Activated CD4-positive, alpha-beta T cell treated with anti-CD3 and anti-CD28 coated beads, Interleukin-2, amount 10 ng/mL, durations not matched to agents 7 days and 5 days (primary cell): ENCODE measurements around the gene ZNF784. TPM values are rescaled to one million over a fixed set of nuclear protein-coding genes. Genes with fewer than 3 reads are reported as not detected.

Experiments used
- CTCF ChIA-PET: fragments of 350-600 bp; sonication (Branson Sonifier 250); formaldehyde crosslinking; loops from one replicate; lab custom pipeline; 2021; ENCODE audit warnings: antibody characterized with exemption; lab: Charles Lee
- POLR2A ChIA-PET: fragments of 350-600 bp; sonication (Branson Sonifier 250); formaldehyde crosslinking; loops from one replicate; lab custom pipeline; 2021; ENCODE audit warnings: antibody characterized with exemption; lab: Charles Lee
- DNase-seq: peaks from one replicate; pipeline ENCODE4 v3.0.0-alpha.2; 2020
- H3K27ac Mint-ChIP-seq: one replicate; pipeline ENCODE4 v1.8.0; 2021; ENCODE audit warnings: mild to moderate bottlenecking, moderate library complexity, mixed read lengths
- H3K27me3 Mint-ChIP-seq: one replicate; pipeline ENCODE4 v1.8.0; 2021; ENCODE audit warnings: mixed read lengths
- H3K36me3 Mint-ChIP-seq: one replicate; pipeline ENCODE4 v1.8.0; 2021; ENCODE audit warnings: low read depth, mixed read lengths
- H3K4me1 Mint-ChIP-seq: one replicate; pipeline ENCODE4 v1.8.0; 2021; ENCODE audit warnings: mixed read lengths
- H3K4me3 Mint-ChIP-seq: one replicate; pipeline ENCODE4 v1.8.0; 2021; ENCODE audit warnings: mild to moderate bottlenecking, moderate library complexity, mixed read lengths
- H3K9me3 Mint-ChIP-seq: one replicate; pipeline ENCODE4 v1.8.0; 2021; ENCODE audit warnings: mixed read lengths
- total RNA-seq, 2 experiments: library from RNA; stranded (reverse); gene quantifications; one replicate each; pipeline ENCODE4 v1.2.3, GENCODE V29; 2021

Gene ZNF784, protein sequence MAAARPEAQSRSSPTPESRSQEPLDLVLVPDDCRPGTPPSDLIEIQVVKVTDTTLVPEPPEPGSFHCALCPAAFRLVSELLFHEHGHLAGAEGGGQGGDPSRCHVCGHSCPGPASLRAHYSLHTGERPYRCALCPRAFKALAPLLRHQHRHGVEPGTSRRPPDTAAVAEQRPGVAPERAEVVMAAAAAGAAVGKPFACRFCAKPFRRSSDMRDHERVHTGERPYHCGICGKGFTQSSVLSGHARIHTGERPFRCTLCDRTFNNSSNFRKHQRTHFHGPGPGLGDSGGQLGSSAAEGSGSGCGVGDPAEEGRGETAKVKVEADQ
- total RNA-seq, result 1 to 10 TPM; 4.3 to 5.8 TPM

DNA sequence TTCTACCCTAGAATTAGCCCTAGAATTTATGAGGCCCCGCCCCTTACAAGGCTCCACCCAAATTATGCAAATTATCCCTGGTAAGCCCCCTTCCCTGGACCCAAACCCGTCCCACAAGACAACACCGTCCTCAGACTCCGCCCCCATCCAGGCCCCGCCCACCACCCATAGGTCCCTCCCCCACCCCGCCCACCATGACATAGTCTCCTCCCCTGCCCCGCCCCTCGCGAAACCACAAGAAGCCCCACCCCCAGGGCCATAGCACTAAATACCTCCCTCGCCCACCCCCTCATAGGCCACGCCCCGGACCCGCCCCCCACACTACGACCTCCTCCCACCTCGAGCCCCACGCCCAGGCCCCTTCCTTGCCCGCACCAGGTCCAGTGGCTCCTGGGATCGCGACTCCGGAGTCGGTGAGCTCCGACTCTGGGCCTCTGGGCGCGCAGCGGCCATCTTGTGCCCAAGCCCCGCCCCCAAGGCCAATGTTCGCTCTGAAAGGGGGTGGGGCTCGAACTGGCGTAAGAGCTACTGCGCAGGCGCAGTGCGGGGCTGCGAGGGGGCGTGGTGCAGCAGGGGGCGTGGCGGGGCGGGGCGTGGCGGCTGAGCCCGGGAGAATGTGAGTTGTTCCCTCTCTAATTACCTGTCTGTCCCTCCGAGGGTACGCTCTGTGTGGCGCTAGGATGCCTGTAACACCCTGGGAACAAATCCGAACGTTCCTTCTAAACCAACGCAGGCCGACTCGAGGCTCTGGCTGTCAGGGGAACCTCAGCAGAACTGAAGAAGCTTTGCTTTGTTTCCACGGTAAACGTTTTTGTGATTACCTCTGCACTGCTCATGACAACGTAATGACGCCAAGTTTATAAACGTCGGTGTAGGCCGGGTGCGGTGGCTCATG is at the start of gene ZNF784:
Gene ZNF784 (minus strand): TSS at position 458 of the 895 bp plus-strand sequence. CDS start 5 bp downstream, at position 453.
- peaks cover 3% of the 10 kb centered on the region for H3K9me3 Mint-ChIP-seq
- peak within 1 kb of the TSS; percentile 91 for H3K4me3 Mint-ChIP-seq
- peaks cover 55% of the 10 kb centered on the region for H3K4me1 Mint-ChIP-seq
- DNase-seq, result peak; percentile 92
- ChIA-PET POLR2A (interaction anchor here (0.5 kb wide), 1 partner anchor 16 kb away, joined by 3 read pairs; no protein-coding TSS in a partner anchor), CTCF (interaction anchor here (0.9 to 4.7 kb wide), 9 partner anchors 9 to 322 kb away, joined by 3 to 19 read pairs (median 5); partner anchors contain the start of gene ZNF581)
- H3K27me3 Mint-ChIP-seq, result peaks cover 12% of the 10 kb centered on the region
- peaks cover 8% of the 10 kb centered on the region for H3K36me3 Mint-ChIP-seq
- peak within 1 kb of the TSS; percentile 99 for H3K27ac Mint-ChIP-seq

DNA sequence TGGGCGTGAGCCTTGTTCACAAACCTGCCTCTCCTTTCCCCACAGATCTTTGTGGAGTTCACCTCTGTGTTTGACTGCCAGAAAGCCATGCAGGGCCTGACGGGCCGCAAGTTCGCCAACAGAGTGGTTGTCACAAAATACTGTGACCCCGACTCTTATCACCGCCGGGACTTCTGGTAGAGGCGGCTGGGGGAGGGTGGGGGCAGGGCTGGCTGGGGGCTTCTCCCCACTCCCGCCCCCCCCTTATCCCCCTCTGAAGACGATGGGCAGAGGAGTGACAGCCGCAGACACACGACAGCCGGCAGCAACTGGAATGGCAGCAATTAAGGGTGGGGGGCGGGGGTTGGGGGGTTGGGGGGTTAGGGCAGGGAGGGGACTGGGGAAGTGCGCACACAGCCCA is 49.5 kb upstream of the ZNF784 start:
- CTCF ChIA-PET, result interaction anchor here (0.6 kb wide), 1 partner anchor 21 kb away, joined by 3 read pairs; no protein-coding TSS in a partner anchor
- Mint-ChIP-seq H3K27me3 (no peaks in the 10 kb centered on the region), H3K9me3 (no peaks in the 10 kb centered on the region), H3K4me1 (peaks cover 47% of the 10 kb centered on the region), H3K4me3 (no peak overlapping the region), H3K36me3 (peaks cover 48% of the 10 kb centered on the region), H3K27ac (peak overlapping the region; percentile 23)
- no peak for DNase-seq
- POLR2A ChIA-PET, result no interaction called here

DNA sequence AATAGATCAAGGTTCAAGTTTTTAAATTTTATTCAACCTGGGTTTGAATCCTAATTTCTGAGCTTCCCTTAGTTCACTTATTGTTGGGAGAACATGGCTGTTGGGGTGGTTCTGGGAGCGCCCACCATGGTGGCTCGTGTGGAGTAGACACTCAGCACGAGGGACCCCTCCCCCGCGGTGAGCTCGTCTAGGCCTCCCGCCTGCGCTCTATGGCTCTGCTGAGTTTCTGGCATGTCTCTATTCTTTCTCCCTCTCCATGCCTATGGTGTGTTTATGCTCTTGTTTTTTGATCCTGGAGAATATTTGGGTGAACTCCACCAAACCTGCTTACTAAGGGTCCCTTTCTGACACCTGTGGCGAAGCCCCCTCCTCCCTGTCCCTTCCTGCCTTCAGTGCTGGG is 49.1 kb upstream of the ZNF784 start:
- CTCF ChIA-PET, result interaction anchor here (0.6 to 1.5 kb wide), 2 partner anchors 19 to 21 kb away, joined by 3 to 4 read pairs; no protein-coding TSS in a partner anchor
- Mint-ChIP-seq H3K27me3 (no peaks in the 10 kb centered on the region), H3K4me3 (no peak overlapping the region), H3K36me3 (peaks cover 46% of the 10 kb centered on the region), H3K27ac (peak overlapping the region; percentile 23), H3K9me3 (no peaks in the 10 kb centered on the region), H3K4me1 (peaks cover 44% of the 10 kb centered on the region)
- POLR2A ChIA-PET, result no interaction called here
- no peak for DNase-seq

DNA sequence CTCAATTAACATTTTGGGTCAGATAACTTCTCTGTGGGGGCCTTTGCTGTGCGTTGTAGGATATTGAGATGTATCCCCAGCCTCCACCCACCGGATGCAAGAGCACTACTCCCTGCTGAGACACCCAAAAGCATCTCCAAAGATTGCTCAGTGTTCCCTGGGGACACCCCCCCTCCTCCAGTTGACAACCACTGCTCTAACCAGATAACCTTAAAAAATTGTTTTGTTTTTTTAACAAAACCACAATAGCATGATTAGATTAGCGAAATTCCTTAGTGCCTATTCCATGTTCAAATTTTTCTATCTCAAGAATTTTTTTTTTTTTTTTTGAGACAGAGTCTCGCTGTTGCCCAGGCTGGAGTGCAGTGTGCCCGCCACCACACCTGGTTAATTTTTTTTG is 48.1 kb upstream of the ZNF784 start:
- DNase-seq, result no peak
- Mint-ChIP-seq H3K27ac (no peak overlapping the region), H3K4me1 (peaks cover 36% of the 10 kb centered on the region), H3K9me3 (no peaks in the 10 kb centered on the region), H3K4me3 (no peak overlapping the region), H3K36me3 (peaks cover 41% of the 10 kb centered on the region), H3K27me3 (no peaks in the 10 kb centered on the region)
- CTCF ChIA-PET, result interaction anchor here (1.3 to 1.5 kb wide), 2 partner anchors 14 to 18 kb away, joined by 4 read pairs; no protein-coding TSS in a partner anchor
- POLR2A ChIA-PET, result interaction anchor here (0.7 kb wide), 1 partner anchor 18 kb away, joined by 3 read pairs; the partner anchor contains the start of gene U2AF2

DNA sequence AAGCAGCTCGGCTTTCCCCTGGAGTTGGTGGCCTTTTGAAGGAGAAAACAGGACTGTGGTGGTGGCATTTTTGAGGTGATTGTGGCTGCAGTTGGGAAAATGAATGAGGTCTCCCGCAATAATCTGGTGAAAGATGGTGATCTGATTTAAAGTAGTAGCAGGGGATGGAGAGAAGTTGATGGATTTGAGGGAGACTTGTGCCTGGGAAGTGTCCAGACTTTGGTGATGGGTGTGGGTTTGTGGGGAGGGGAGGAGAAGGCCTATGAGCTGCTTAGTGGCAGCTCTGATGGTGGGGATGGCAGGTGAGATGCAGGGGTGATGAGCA is 46.6 kb upstream of the ZNF784 start:
- H3K27me3 Mint-ChIP-seq, result no peaks in the 10 kb centered on the region
- no peak overlapping the region for H3K27ac Mint-ChIP-seq
- H3K36me3 Mint-ChIP-seq, result peaks cover 40% of the 10 kb centered on the region
- peaks cover 22% of the 10 kb centered on the region for H3K4me1 Mint-ChIP-seq
- H3K9me3 Mint-ChIP-seq, result no peaks in the 10 kb centered on the region
- DNase-seq, result no peak
- no peak overlapping the region for H3K4me3 Mint-ChIP-seq
- ChIA-PET POLR2A (no interaction called here), CTCF (interaction anchor here (0.5 to 1.3 kb wide), 6 partner anchors 11 to 669 kb away, joined by 3 to 6 read pairs (median 4); partner anchors contain the start of gene U2AF2)

DNA sequence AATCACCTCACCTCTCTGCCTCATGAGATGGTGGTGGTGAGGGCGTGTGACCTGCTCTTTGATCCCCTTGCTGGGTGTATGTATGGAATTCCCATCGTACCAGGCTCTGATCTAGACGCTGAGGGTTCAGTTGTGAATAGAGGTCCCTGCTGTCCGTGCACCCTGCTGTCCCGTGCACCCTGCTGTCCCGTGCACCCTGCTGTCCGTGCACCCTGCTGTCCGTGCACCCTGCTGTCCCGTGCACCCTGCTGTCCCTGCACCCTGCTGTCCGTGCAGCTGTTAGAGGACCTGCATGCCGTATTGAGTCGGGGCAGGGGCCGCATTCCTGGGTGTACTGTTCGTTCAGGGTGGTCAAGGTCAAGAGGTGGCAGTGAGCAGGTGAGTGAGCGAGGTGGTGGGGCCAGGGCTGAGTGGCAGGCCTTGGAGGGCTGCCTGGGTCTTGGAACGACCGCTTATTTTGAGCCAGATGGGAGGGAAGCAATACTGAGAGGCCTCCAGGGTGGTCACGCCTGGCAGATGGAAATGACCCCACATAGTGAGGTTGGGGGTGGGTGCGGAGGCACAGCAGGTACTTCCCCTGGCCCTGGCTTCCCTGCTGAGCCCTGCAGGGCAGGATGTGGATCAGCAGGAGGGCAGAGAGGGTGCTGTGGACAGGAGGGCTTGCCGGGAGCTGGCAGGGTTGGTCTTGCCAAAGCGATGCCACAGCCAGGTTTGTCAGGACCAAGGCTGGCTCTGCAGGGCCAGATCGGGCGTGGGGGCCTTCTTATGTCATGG is 46.1 kb upstream of the ZNF784 start:
- H3K4me1 Mint-ChIP-seq, result peaks cover 19% of the 10 kb centered on the region
- no peak overlapping the region for H3K27ac Mint-ChIP-seq
- ChIA-PET POLR2A (no interaction called here), CTCF (interaction anchor here (1.0 to 1.2 kb wide), 2 partner anchors 12 to 13 kb away, joined by 3 to 4 read pairs; no protein-coding TSS in a partner anchor)
- no peaks in the 10 kb centered on the region for H3K27me3 Mint-ChIP-seq
- no peak for DNase-seq
- H3K4me3 Mint-ChIP-seq, result no peak overlapping the region
- H3K36me3 Mint-ChIP-seq, result peaks cover 43% of the 10 kb centered on the region
- H3K9me3 Mint-ChIP-seq, result no peaks in the 10 kb centered on the region

DNA sequence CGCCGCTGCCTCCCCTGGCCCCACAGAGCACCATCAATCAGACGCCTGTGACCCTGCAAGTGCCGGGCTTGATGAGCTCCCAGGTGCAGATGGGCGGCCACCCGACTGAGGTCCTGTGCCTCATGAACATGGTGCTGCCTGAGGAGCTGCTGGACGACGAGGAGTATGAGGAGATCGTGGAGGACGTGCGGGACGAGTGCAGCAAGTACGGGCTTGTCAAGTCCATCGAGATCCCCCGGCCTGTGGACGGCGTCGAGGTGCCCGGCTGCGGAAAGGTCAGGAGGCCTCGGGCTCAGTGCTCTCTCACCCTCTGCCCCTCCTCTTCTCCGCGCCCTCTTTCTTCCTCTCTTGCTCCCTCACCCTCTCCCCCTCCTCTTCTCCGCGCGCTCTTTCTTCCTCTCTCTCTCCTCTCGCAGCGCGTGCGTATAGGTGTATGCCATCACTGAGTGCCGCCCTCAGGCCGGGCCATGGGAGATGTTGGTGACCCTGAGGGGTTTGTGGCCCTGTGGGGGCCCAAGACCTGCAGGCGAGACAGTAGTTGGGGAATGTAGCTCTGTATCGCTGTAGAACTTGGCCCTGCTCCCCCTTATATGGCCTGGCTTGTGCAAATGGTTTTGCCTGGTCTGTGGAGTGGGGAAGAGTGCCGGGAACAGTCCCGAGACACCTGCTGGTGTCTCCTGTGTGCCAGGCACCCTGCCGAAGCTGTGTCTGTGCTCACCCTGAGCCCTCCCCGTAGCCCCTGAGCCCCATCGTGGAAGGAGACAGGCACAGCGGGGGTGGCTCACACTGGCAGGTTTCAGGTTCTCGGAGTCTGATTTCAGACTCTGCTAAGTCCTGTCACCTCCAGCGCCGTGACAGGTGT is 45.3 kb upstream of the ZNF784 start:
- ChIA-PET CTCF (interaction anchor here (0.5 to 1.0 kb wide), 2 partner anchors 13 to 16 kb away, joined by 3 to 5 read pairs; no protein-coding TSS in a partner anchor), POLR2A (no interaction called here)
- H3K4me3 Mint-ChIP-seq, result no peak overlapping the region
- no peak for DNase-seq
- peaks cover 46% of the 10 kb centered on the region for H3K36me3 Mint-ChIP-seq
- H3K9me3 Mint-ChIP-seq, result no peaks in the 10 kb centered on the region
- H3K27ac Mint-ChIP-seq, result peak overlapping the region; percentile 36
- H3K4me1 Mint-ChIP-seq, result peaks cover 18% of the 10 kb centered on the region
- H3K27me3 Mint-ChIP-seq, result no peaks in the 10 kb centered on the region

DNA sequence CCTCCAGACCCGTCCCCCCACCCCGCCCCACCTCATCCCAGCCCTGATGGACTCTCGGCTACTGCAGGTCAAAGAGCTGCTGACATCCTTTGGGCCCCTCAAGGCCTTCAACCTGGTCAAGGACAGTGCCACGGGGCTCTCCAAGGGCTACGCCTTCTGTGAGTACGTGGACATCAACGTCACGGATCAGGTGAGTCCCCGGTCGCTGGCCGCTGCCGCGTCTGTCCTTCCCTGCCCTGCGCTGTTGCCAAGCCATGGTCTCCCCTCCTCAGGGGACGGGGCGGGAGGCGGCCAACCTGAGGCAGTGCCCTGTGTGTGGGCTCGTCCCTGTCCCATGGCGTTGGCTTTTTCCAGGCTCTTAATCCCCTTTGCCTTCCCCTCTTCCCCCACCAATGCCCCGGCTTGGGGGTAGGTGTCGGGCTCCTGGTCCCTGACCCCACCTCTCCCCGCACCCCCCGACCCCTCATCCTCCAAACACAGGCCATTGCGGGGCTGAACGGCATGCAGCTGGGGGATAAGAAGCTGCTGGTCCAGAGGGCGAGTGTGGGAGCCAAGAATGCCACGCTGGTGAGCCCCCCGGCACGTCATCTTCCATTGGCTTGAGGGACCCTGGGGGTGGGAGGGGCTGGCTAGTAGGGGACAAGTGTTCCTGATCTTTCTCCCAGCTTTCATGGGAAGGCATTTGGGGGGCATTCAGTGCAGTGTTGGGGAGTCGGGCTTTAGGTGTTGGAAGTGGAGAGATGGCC is 44.4 kb upstream of the ZNF784 start:
- ChIA-PET POLR2A (no interaction called here), CTCF (interaction anchor here (0.5 to 1.0 kb wide), 4 partner anchors 12 to 142 kb away, joined by 3 to 5 read pairs (median 4); no protein-coding TSS in a partner anchor)
- Mint-ChIP-seq H3K27ac (no peak overlapping the region), H3K27me3 (no peaks in the 10 kb centered on the region), H3K9me3 (no peaks in the 10 kb centered on the region), H3K4me1 (peaks cover 14% of the 10 kb centered on the region), H3K4me3 (no peak overlapping the region), H3K36me3 (peaks cover 50% of the 10 kb centered on the region)
- no peak for DNase-seq

DNA sequence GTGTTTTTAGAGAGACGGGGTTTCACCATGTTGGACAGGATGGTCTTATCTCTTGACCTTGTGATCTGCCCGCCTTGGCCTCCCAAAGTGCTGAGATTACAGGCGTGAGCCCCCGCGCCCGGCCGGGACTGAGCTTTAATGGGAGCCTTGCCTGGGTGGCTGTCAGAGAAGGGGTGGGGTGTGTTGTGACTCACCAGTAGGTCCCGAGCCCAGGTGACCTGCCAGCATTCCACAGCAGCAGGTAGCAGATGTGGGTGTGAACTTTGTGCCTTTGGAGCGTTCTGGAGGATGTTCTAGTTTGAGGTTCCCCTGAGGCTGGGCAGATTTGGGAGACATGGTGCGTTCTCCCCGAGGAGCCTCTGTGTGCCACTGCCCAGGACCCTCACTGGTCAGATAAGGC is 43.6 kb upstream of the ZNF784 start:
- CTCF ChIA-PET, result interaction anchor here (0.7 to 2.5 kb wide), 2 partner anchors 13 to 143 kb away, joined by 3 to 11 read pairs; partner anchors contain the start of gene U2AF2
- Mint-ChIP-seq H3K9me3 (no peaks in the 10 kb centered on the region), H3K27me3 (no peaks in the 10 kb centered on the region), H3K27ac (peak overlapping the region; percentile 25), H3K4me1 (peaks cover 8% of the 10 kb centered on the region), H3K4me3 (no peak overlapping the region), H3K36me3 (peaks cover 54% of the 10 kb centered on the region)
- POLR2A ChIA-PET, result no interaction called here
- DNase-seq, result no peak

DNA sequence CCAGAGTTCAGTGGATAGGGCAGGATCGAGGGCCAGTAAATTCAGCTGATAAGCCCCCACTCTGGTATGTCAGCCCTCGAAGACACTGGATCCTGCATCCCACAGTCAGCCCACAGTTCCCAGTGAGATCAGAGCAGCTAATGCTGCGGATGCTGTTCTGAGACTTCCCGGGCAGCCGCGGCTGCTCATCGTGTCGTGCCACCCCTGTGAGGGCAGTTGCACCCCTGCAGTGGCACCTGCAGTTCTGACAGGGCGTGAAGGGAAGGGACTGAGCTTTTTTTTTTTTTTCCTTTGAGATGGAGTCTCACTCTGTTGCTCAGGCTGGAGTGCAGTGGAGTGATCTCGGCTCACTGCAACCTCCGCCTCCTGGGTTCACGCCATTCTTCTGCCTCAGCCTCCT is 43.1 kb upstream of the ZNF784 start:
- no peaks in the 10 kb centered on the region for H3K27me3 Mint-ChIP-seq
- H3K9me3 Mint-ChIP-seq, result no peaks in the 10 kb centered on the region
- POLR2A ChIA-PET, result no interaction called here
- peaks cover 12% of the 10 kb centered on the region for H3K4me1 Mint-ChIP-seq
- H3K36me3 Mint-ChIP-seq, result peaks cover 58% of the 10 kb centered on the region
- DNase-seq, result no peak
- CTCF ChIA-PET, result interaction anchor here (2.5 kb wide), 1 partner anchor 13 kb away, joined by 11 read pairs; the partner anchor contains the start of gene U2AF2
- no peak overlapping the region for H3K27ac Mint-ChIP-seq
- H3K4me3 Mint-ChIP-seq, result no peak overlapping the region

DNA sequence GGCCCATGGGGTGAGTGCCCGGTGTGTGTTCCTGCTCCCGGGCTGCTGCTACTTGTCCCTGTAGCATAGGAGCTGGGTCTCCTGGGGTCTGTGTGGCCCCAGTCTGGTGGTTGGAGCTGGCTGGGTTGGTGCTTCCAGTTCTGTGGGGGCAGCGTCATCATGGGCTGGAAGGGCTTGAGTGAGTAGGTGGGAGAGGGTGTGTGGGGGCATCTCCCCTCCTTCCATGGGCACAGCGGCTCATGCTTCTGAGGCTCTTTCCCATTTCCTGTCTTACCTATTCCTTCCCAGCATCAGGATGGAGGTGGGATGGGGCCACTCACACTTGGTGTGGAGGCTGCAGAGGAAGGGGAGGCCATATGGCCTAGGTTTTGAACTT is 42.6 kb upstream of the ZNF784 start:
- ChIA-PET CTCF (interaction anchor here (2.5 kb wide), 1 partner anchor 13 kb away, joined by 11 read pairs; the partner anchor contains the start of gene U2AF2), POLR2A (no interaction called here)
- Mint-ChIP-seq H3K9me3 (no peaks in the 10 kb centered on the region), H3K4me3 (no peak overlapping the region), H3K36me3 (peaks cover 57% of the 10 kb centered on the region), H3K27ac (no peak overlapping the region), H3K27me3 (no peaks in the 10 kb centered on the region), H3K4me1 (peaks cover 10% of the 10 kb centered on the region)
- no peak for DNase-seq
